K562 (cell line): Measurements from ENCODE around the gene NOPCHAP1.

Experiments
- CEBPB ChIP-seq: fragments of 450-650 bp; IDR thresholded peaks from 2 replicates; pipeline ENCODE4 v1.6.1; 2016; ENCODE audit warnings: missing genetic modification characterization, missing compliant biosample characterization
- LARP7 ChIP-seq: fragments of 450-650 bp; IDR thresholded peaks from 2 replicates; pipeline ENCODE4 v1.6.1; 2016
- NR2F6 ChIP-seq: fragments of 450-650 bp; formaldehyde crosslinking; IDR thresholded peaks from 2 replicates; pipeline ENCODE4 v1.4.0; 2020; ENCODE audit warnings: mild to moderate bottlenecking
- PCBP1 ChIP-seq: fragments of 200-400 bp; formaldehyde crosslinking; IDR thresholded peaks from 2 replicates; pipeline ENCODE4 v1.6.1; 2018; ENCODE audit warnings: mild to moderate bottlenecking, low read depth, low read length; ENCODE audit not compliant: poor library complexity, severe bottlenecking
- POLR3A ChIP-seq: IDR thresholded peaks from 2 replicates; pipeline ENCODE4 v1.6.1; 2011; ENCODE audit warnings: borderline replicate concordance, mild to moderate bottlenecking, moderate library complexity; ENCODE audit not compliant: insufficient read length, insufficient read depth; ENCODE audit errors: extremely low read depth
- TAL1 ChIP-seq: fragments of 450-650 bp; IDR thresholded peaks from 2 replicates; pipeline ENCODE4 v1.6.1; 2016; ENCODE audit warnings: mild to moderate bottlenecking
- TEAD1 ChIP-seq, 2 experiments: fragments of 450-650 bp in 1 of 2; sonication (generic) in 1 of 2; formaldehyde crosslinking; IDR thresholded peaks; 2 replicates each; pipeline versions ENCODE4 v1.4.0 to v1.8.0; 2020 to 2022; ENCODE audit warnings: mild to moderate bottlenecking in 2 of 2, missing genetic modification reagents in 1 of 2
- TRIM24 ChIP-seq, 2 experiments: fragments of 450-650 bp; IDR thresholded peaks; 2 replicates each; pipeline ENCODE4 v1.6.1; 2016
- ZKSCAN1 ChIP-seq: fragments of 150-350 bp; IDR thresholded peaks from 2 replicates; pipeline ENCODE4 v1.6.1; 2016; ENCODE audit warnings: low read depth, low read length
- ZNF121 ChIP-seq: sonication (generic); formaldehyde crosslinking; conservative IDR thresholded peaks from 2 replicates; pipeline ENCODE4 v1.8.0; 2022; ENCODE audit warnings: missing genetic modification reagents
- ZNF23 ChIP-seq: fragments of 250-450 bp; sonication (Bioruptor Pico); IDR thresholded peaks from 2 replicates; pipeline ENCODE4 v1.4.0; 2020; ENCODE audit warnings: mild to moderate bottlenecking
- TF ChIP-seq, protein P1 (sequence below), 2 experiments: fragments of 450-650 bp in 1 of 2; sonication (generic) in 1 of 2; formaldehyde crosslinking in 1 of 2; IDR thresholded peaks in 1 of 2; conservative IDR thresholded peaks in 1 of 2; 2 replicates each; pipeline versions ENCODE4 v1.6.1 to v1.8.1; 2016 to 2023; ENCODE audit warnings: mild to moderate bottlenecking in 2 of 2, moderate library complexity in 2 of 2, inconsistent platforms in 1 of 2, missing genetic modification reagents in 1 of 2
- TF ChIP-seq, protein P2 (sequence below): fragments of 450-650 bp; formaldehyde crosslinking; IDR thresholded peaks from 2 replicates; pipeline ENCODE4 v1.4.0; 2022; ENCODE audit warnings: missing genetic modification characterization
- TF ChIP-seq, protein P3 (sequence below), 3 experiments: IDR thresholded peaks in 2 of 3; conservative IDR thresholded peaks in 1 of 3; 2 replicates each; pipeline ENCODE4 v1.5.1; 2011 to 2012; ENCODE audit warnings: low read length in 3 of 3, mild to moderate bottlenecking in 3 of 3, control low read depth in 2 of 3, improper control_type of control experiment in 1 of 3, inconsistent platforms in 1 of 3, low read depth in 1 of 3, mixed read lengths in 1 of 3, moderate library complexity in 1 of 3; ENCODE audit not compliant: insufficient read depth in 2 of 3

DNA sequence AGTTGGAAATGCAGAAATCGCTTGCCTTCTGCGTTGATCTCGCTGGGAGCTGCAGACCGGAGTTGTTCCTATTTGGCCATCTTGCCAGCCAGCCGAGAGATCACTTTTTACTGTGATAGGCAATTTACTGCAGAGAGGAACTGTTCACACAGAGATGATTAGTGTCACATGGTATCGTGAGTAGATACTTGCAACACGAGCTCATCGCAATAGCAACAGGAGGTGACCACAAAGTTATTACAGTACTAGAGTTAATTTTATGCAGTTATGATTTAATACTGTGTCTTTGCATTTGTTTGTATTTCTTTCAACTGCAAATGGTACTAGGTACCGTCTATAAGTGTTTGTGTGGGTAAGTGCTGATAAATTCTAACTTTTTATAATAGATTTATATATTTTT is 27.8 kb downstream of the NOPCHAP1 start:
- TF ChIP-seq, protein P1, sequence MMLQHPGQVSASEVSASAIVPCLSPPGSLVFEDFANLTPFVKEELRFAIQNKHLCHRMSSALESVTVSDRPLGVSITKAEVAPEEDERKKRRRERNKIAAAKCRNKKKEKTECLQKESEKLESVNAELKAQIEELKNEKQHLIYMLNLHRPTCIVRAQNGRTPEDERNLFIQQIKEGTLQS (IDR thresholded peaks at IDR 0.05) = no peak
- TF ChIP-seq, protein P1 (CRISPR knock-in tag; conservative IDR thresholded peaks at IDR 0.05) = no peak
- no peak for TF ChIP-seq NR2F6 (CRISPR knock-in tag)
- no peak for TF ChIP-seq ZNF121 (CRISPR knock-in tag)
- no peak for TF ChIP-seq ZNF23 (CRISPR knock-in tag)
- no peak for TF ChIP-seq TRIM24 (IDR thresholded peaks at IDR 0.05)
- TF ChIP-seq, protein P2, sequence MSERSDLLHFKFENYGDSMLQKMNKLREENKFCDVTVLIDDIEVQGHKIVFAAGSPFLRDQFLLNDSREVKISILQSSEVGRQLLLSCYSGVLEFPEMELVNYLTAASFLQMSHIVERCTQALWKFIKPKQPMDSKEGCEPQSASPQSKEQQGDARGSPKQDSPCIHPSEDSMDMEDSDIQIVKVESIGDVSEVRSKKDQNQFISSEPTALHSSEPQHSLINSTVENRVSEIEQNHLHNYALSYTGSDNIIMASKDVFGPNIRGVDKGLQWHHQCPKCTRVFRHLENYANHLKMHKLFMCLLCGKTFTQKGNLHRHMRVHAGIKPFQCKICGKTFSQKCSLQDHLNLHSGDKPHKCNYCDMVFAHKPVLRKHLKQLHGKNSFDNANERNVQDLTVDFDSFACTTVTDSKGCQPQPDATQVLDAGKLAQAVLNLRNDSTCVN (CRISPR knock-in tag) = no peak
- TF ChIP-seq, protein P3, sequence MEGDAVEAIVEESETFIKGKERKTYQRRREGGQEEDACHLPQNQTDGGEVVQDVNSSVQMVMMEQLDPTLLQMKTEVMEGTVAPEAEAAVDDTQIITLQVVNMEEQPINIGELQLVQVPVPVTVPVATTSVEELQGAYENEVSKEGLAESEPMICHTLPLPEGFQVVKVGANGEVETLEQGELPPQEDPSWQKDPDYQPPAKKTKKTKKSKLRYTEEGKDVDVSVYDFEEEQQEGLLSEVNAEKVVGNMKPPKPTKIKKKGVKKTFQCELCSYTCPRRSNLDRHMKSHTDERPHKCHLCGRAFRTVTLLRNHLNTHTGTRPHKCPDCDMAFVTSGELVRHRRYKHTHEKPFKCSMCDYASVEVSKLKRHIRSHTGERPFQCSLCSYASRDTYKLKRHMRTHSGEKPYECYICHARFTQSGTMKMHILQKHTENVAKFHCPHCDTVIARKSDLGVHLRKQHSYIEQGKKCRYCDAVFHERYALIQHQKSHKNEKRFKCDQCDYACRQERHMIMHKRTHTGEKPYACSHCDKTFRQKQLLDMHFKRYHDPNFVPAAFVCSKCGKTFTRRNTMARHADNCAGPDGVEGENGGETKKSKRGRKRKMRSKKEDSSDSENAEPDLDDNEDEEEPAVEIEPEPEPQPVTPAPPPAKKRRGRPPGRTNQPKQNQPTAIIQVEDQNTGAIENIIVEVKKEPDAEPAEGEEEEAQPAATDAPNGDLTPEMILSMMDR (IDR thresholded peaks at IDR 0.05 in 2 of 3, conservative IDR thresholded peaks at IDR 0.05 in 1 of 3; ENCODE audit: insufficient read depth in 2 of 3, low read depth in 1 of 3, low read length in 3 of 3) = no peak
- TF ChIP-seq LARP7 = no peak
- TF ChIP-seq PCBP1 = no peak
- no peak for TF ChIP-seq CEBPB
- no peak for TF ChIP-seq POLR3A
- no peak for TF ChIP-seq TEAD1 (CRISPR knock-in tag; IDR thresholded peaks at IDR 0.05)
- no peak for TF ChIP-seq ZKSCAN1
- no peak for TF ChIP-seq TAL1
